Mammary epithelial cell (primary cell): ENCODE results near the gene CD47.

Source experiments
- EZH2 ChIP-seq: IDR thresholded peaks from 2 replicates; pipeline ENCODE4 v1.6.1; 2012; ENCODE audit warnings: low read length, inconsistent platforms, borderline replicate concordance
- TF ChIP-seq, protein P1 (sequence below), 2 donors: IDR thresholded peaks in 1 of 2; conservative IDR thresholded peaks in 1 of 2; 2 replicates each; pipeline ENCODE4 v1.5.1; 2011 to 2012; ENCODE audit warnings: inconsistent platforms in 2 of 2, low read length in 2 of 2, mild to moderate bottlenecking in 2 of 2, control low read depth in 1 of 2, low read depth in 1 of 2; ENCODE audit not compliant: insufficient read depth in 1 of 2; ENCODE audit errors: extremely low read depth in 1 of 2

DNA sequence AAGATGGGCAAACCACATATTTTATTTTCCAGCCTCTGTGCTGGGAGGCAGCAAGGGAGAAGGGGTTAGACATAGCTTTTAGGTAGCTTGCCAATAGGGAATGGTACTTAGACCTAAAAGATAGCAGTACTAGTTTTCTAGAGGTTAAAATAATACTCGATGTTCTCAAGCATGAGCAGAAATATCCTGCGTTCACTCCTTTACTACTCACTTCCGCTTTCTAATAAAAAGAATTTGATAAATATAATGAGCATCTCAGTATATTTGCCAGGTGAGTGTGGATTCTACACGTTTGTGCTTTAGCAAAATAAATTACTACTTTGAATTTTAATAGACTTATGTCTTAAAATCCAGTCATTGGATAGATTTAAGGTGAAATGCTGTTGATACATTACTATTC lies 39.4 kb upstream of the CD47 start:
- TF ChIP-seq, protein P1, sequence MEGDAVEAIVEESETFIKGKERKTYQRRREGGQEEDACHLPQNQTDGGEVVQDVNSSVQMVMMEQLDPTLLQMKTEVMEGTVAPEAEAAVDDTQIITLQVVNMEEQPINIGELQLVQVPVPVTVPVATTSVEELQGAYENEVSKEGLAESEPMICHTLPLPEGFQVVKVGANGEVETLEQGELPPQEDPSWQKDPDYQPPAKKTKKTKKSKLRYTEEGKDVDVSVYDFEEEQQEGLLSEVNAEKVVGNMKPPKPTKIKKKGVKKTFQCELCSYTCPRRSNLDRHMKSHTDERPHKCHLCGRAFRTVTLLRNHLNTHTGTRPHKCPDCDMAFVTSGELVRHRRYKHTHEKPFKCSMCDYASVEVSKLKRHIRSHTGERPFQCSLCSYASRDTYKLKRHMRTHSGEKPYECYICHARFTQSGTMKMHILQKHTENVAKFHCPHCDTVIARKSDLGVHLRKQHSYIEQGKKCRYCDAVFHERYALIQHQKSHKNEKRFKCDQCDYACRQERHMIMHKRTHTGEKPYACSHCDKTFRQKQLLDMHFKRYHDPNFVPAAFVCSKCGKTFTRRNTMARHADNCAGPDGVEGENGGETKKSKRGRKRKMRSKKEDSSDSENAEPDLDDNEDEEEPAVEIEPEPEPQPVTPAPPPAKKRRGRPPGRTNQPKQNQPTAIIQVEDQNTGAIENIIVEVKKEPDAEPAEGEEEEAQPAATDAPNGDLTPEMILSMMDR (conservative IDR thresholded peaks at IDR 0.05 in 1 of 2, IDR thresholded peaks at IDR 0.05 in 1 of 2; ENCODE audit: extremely low read depth in 1 of 2, insufficient read depth in 1 of 2, low read depth in 1 of 2, low read length in 2 of 2), result no peak
- no peak for TF ChIP-seq EZH2
